Esophagus muscularis mucosa (tissue), 4 donors: Measurements from ENCODE around the gene SHOC2. TPM values are rescaled to one million over a fixed set of nuclear protein-coding genes. Genes with fewer than 3 reads are reported as not detected.

Experiments
- DNase-seq: peaks from one replicate; pipeline ENCODE4 v3.0.0-alpha.2; 2017; ENCODE audit errors: extremely low spot score
- H3K27ac ChIP-seq, 4 donors: fragments of 200-600 bp; sonication (generic); replicated peaks in 1 of 4; 1 replicate in 3 of 4; 2 replicates in 1 of 4; pipeline ENCODE4 v1.5.1; 2016 to 2019; ENCODE audit warnings: mild to moderate bottlenecking in 1 of 4
- H3K27me3 ChIP-seq, 4 donors: fragments of 200-600 bp; sonication (generic); one replicate each; pipeline versions ENCODE4 v1.5.1 to v1.6.0; 2016 to 2019
- H3K36me3 ChIP-seq, 4 donors: fragments of 200-600 bp; sonication (generic); one replicate each; pipeline ENCODE4 v1.5.1; 2016 to 2019
- H3K4me1 ChIP-seq, 4 donors: fragments of 200-600 bp; sonication (generic); one replicate each; pipeline ENCODE4 v1.5.1; 2016 to 2019
- H3K4me3 ChIP-seq, 4 donors: fragments of 200-600 bp; sonication (generic); 1 replicate in 2 of 4; 2 replicates in 2 of 4; pipeline ENCODE4 v1.5.1; 2016 to 2019; ENCODE audit warnings: mild to moderate bottlenecking in 4 of 4, moderate library complexity in 1 of 4
- H3K9me3 ChIP-seq, 4 donors: fragments of 200-600 bp; sonication (generic); 1 replicate in 3 of 4; 2 replicates in 1 of 4; pipeline ENCODE4 v1.5.1; 2016 to 2019
- CTCF ChIP-seq, 3 experiments: fragments of 200-600 bp in 2 of 3; fragments of 450-650 bp in 1 of 3; sonication (generic) in 2 of 3; IDR thresholded peaks; one replicate each; pipeline ENCODE4 v1.5.1; 2017 to 2019; ENCODE audit warnings: antibody characterized with exemption in 3 of 3, mild to moderate bottlenecking in 2 of 3, moderate library complexity in 1 of 3
- EP300 ChIP-seq: sonication (generic); formaldehyde crosslinking; IDR thresholded peaks from one replicate; pipeline ENCODE4 v1.6.1; 2017; ENCODE audit warnings: antibody characterized with exemption
- POLR2A ChIP-seq: fragments of 450-650 bp; IDR thresholded peaks from one replicate; pipeline ENCODE4 v1.6.1; 2017; ENCODE audit warnings: antibody characterized with exemption, moderate library complexity, mild to moderate bottlenecking, low read depth
- POLR2AphosphoS5 ChIP-seq, 2 donors: sonication (generic); formaldehyde crosslinking; IDR thresholded peaks; one replicate each; pipeline ENCODE4 v1.6.1; 2017; ENCODE audit warnings: antibody characterized with exemption in 2 of 2
- WGBS: methylation state at CpG from one replicate; pipeline ENCODE4 v1.1.5; 2018; 5-methylcytosine and 5-hydroxymethylcytosine counted together
- intact Hi-C: fragments of 100-400 bp; cut with DNase I; formaldehyde crosslinking; loops from one replicate; pipeline ENCODE4 v1.15.1; 2023
- total RNA-seq, 4 donors: library from RNA; depleted of rRNA; stranded (reverse); fragments of >200 nt; gene quantifications; one replicate each; pipeline versions ENCODE4 v1.1.0 to v1.2.1, GENCODE V29; 2016

SHOC2 gene
- total RNA-seq, 4 donors from 2014 or later, result 45.7 to 72.7 (median 55.3) TPM

- no peak for DNase-seq
- no peaks in the 10 kb centered on the region for H3K9me3 ChIP-seq
- WGBS, result 91% methylated on average over 1 of the region's 1 CpG
- no peak overlapping the region for H3K4me3 ChIP-seq
- H3K27ac ChIP-seq, result no peak overlapping the region
- intact Hi-C loops, result no loop called here
- peaks cover 6 to 61% (median 44%) of the 10 kb centered on the region in 4 donors for H3K4me1 ChIP-seq
- no peaks in the 10 kb centered on the region for H3K36me3 ChIP-seq
- no peaks in the 10 kb centered on the region for H3K27me3 ChIP-seq
- TF ChIP-seq EP300 (no peak), POLR2A (no peak), POLR2AphosphoS5 (IDR thresholded peaks at IDR 0.05) (no peak), CTCF (IDR thresholded peaks at IDR 0.05) (no peak)
Observed at GRCh38 chr10:110966146-110966545, 46.7 kb downstream of the SHOC2 start.

DNA sequence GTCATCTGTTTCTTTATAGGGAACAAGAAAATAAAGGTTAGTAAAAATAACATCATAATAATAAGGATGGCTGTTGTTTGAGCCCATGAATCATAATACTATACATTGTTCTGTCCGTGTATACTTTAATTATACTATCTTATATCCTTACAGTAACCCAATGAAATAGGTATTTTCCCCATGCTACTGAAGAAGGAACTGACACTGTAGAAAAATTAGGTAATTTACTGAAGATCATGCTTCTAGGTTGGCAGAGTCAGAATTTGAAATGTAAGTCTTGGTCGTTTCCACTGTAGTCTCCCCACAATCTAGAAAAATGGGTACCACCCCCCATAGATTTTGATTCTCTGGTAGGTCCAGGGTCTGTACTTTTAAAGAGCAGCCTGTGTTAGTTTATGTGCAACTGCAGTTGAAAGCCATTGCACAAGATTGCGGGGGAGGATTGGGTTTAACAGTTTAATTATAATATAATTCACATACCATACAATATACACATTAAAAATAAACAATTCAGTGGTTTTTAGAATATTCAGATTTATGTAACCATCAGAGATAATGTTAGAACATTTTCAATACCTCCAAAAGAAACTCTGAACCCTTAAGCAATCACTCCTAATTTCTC is 47.7 kb downstream of the SHOC2 start:
- H3K27ac ChIP-seq, result no peak overlapping the region

GRCh38 chr10:110967645-110968044 is 48.2 kb downstream of the SHOC2 start:
- peaks cover 6 to 50% (median 31%) of the 10 kb centered on the region in 4 donors for H3K4me1 ChIP-seq
- DNase-seq, result no peak
- no peak overlapping the region for H3K4me3 ChIP-seq
- intact Hi-C loops, result no loop called here
- no peaks in the 10 kb centered on the region for H3K36me3 ChIP-seq
- WGBS, result 0% methylated on average over 1 of the region's 1 CpG
- no peaks in the 10 kb centered on the region for H3K9me3 ChIP-seq
- H3K27ac ChIP-seq, result no peak overlapping the region
- TF ChIP-seq EP300, result no peak
- no peak for TF ChIP-seq POLR2A
- TF ChIP-seq CTCF (IDR thresholded peaks at IDR 0.05), result no peak
- no peak for TF ChIP-seq POLR2AphosphoS5 (IDR thresholded peaks at IDR 0.05)
- H3K27me3 ChIP-seq, result no peaks in the 10 kb centered on the region

More for the DNA sequence above, 47.7 kb downstream of the SHOC2 start:
- WGBS, result 87% methylated on average over 3 of the region's 3 CpGs
- Histone ChIP-seq H3K4me1 (peaks cover 6 to 52% (median 35%) of the 10 kb centered on the region in 4 donors), H3K27me3 (no peaks in the 10 kb centered on the region), H3K36me3 (no peaks in the 10 kb centered on the region), H3K9me3 (no peaks in the 10 kb centered on the region), H3K4me3 (no peak overlapping the region)
- intact Hi-C loops, result no loop called here
- no peak for DNase-seq
- TF ChIP-seq CTCF (IDR thresholded peaks at IDR 0.05) (no peak), EP300 (no peak), POLR2A (no peak), POLR2AphosphoS5 (IDR thresholded peaks at IDR 0.05) (no peak)

- intact Hi-C loops, result no loop called here
- no peak for DNase-seq
- H3K27ac ChIP-seq, result no peak overlapping the region
- no peaks in the 10 kb centered on the region for H3K36me3 ChIP-seq
- TF ChIP-seq EP300, result no peak
- no peak for TF ChIP-seq POLR2A
- no peak for TF ChIP-seq POLR2AphosphoS5 (IDR thresholded peaks at IDR 0.05)
- no peak for TF ChIP-seq CTCF (IDR thresholded peaks at IDR 0.05)
- H3K27me3 ChIP-seq, result no peaks in the 10 kb centered on the region
- H3K4me3 ChIP-seq, result no peak overlapping the region
- H3K9me3 ChIP-seq, result no peaks in the 10 kb centered on the region
- WGBS, result 85% methylated on average over 2 of the region's 2 CpGs
- peaks cover 0 to 42% (median 23%) of the 10 kb centered on the region in 4 donors for H3K4me1 ChIP-seq
Observed at GRCh38 chr10:110969183-110969582, 49.8 kb downstream of the SHOC2 start.

DNA sequence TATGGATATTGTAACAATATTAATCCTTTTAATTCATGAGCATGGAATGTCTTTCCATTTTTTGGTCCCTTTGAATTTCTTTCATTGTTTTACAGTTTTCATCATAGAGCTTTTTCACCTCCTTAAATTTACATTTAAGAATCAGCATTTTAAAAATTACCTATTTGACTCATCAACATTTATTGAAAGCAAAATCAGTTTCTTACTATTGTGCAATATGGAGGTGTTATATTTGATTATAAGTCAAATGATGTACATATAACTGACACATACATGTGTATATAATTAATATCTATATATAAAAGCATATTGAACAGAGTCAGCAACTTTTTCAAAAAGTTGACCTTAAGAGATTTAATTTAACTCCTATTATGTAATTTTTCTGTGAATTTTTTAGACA is 52.2 kb downstream of the SHOC2 start:
- intact Hi-C loops, result no loop called here
- Histone ChIP-seq H3K9me3 (no peaks in the 10 kb centered on the region), H3K27me3 (no peaks in the 10 kb centered on the region), H3K4me1 (peaks cover 0 to 30% (median 18%) of the 10 kb centered on the region in 4 donors), H3K4me3 (no peak overlapping the region), H3K36me3 (no peaks in the 10 kb centered on the region), H3K27ac (no peak overlapping the region)
- TF ChIP-seq EP300 (no peak), POLR2A (no peak), POLR2AphosphoS5 (IDR thresholded peaks at IDR 0.05) (no peak), CTCF (IDR thresholded peaks at IDR 0.05) (no peak)
- DNase-seq, result no peak
